CD4-positive, alpha-beta T cell treated with Interleukin-4 for 4 hours (primary cell): ENCODE measurements around the gene F8A3.
"Not testable (repeated sequence)": the region's sequence is repeated elsewhere in the genome, so short reads cannot be mapped to it uniquely, and the experiment has no call there.

Experiments
- DNase-seq: peaks from one replicate; pipeline ENCODE4 v3.0.0-alpha.2; 2020

The F8A3 gene

DNA sequence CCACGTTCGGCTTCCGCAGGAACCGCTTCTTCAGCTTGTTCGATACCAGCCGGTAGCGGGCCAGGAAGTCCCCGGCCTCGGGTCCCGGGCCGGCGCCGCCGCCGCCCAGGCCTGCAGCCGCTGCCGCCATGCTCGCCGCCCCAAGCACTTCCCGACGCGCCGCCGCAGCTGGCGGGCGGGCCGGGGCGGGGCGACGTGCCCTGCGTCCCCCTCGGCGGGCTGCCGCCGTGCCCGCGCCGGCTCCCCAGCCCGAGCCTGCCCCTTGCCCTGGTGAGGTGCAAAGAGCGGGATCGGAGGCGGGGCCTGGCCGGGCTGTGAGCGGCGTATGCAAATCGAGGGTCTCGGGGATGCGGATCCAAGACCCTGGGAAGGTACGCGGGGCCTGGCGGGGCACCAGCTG is at the start of gene F8A3:
F8A3 (minus strand) TSS at position 150 of the 400 bp plus-strand sequence; CDS start at position 130, 20 bp downstream.
- DNase-seq: not testable (repeated sequence)

DNA sequence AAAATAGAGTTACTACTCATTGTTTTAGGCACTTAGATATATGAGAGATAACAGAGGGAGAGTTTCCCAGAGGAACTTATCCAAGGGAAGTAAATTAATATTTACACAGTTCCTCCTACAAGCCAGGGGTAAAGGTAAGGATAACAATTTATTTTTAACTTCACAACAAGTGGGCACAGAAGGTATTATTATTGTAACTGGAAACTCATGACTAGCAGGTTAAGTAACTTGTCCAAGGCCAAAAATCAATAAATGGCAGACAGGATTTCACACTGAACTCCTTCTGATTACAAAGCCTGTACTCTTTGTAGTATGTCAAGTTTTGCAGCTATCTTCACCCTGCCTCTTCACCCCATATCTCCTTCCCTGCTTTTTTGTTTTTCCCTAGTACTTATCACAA is 46.9 kb upstream of the F8A3 start:
- no peak for DNase-seq

DNA sequence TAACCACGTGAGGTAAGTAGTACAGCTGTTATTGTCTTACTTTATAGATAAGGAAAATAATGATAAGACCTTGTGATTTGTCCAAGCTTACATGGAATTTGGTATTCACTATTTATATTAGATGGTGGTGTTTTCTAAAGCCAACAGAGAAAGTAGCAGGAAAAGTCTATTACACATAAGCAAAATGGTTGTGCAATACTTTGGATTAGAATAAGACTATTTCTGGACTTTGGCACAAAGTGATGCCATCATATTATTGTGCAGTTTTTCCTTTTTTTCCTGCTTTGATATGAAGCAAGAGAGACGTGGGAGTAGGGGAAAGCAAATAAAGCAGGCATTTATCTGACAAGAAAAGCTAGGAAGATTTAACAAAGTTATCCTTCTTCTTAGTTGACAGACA is 36.7 kb upstream of the F8A3 start:
- not testable (repeated sequence) for DNase-seq

DNA sequence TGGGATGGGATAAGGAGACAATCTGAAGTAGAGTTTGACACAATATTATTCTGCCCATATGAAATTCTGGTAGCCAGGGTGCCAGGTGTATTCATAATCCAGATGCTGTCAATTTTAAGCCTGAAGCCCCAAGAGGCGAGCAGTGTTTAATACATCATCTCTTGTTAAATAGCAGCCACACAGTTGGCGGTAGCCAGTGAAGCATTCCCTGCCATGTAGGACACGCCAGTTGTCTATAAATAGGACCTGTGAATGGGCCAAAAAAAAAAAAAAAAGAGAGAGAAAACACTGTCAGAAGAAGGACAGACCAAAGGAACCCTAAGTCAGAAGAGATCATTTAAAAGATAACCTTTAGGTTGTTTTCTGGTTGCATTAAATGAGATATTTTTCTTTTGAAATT is 33.0 kb upstream of the F8A3 start:
- DNase-seq: not testable (repeated sequence)

DNA sequence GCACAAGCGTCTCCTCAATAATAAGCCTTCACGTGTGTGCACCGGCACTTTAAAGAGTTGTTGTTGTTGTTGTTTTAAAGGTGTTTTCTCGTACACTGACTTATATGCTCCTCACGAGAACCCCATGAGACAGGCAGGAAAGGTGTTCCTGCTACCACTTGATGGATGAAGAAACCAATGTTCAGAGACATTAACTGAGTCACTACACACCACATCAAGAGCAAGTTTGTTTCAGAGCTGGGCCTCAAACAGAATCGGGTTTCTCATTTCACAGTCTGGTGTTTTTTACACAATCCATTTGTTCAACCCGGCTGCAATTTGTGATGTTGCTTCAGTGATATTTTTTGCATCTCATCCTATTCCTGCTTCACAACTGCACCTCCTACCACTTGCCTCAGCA is 18.7 kb upstream of the F8A3 start:
- not testable (repeated sequence) for DNase-seq

DNA sequence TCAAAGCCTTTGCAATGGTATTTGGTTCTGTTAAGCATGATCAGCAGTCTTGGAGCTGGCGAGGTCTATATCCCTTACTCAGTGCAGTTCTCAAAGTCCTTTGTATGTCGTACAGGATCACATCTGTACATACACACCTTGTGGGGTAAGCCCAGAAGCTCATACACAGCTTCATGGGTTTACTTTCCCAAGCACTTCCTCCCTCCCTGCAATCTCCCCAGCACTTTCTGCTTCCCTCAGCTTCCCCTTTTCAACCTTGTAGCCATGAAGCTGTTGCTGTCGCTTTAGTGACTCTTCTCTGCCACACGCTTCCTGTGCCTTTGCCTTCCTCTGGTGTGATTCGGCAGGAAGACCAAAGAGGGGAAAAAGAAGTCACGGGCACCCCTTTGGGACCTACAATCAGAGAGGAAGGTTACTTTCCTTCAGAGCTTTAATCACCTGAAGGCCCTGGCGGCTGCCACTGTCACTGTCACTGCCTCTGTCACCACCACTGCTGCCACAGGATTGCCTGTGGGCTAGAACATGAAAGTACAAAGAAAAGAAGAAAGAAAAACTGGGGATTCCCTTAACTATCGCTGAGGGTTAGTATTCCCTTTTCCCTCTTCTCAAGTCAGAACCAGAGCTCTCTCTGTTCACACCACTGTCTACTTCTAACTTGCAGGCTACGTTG is 8.0 kb upstream of the F8A3 start:
- not testable (repeated sequence) for DNase-seq

DNA sequence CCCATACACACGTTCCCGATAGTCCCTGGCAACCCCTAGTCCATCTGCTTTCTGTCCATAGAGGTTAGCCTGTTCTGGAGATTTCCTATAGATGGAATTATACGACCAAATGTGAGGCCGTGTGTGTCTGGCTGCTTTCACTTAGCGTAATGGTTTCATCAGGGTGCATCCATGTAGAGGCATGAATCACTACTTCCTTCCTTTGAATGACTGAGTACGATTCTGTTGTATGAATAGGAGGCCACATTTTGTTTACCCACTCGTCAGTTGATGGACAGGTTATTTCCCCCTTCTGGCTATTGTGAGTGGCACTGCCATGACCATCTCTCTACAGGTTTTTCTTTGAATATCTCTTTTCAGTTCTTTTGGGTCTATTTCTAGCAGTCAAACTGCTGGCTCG is 2.1 kb upstream of the F8A3 start:
- DNase-seq: not testable (repeated sequence)

DNA sequence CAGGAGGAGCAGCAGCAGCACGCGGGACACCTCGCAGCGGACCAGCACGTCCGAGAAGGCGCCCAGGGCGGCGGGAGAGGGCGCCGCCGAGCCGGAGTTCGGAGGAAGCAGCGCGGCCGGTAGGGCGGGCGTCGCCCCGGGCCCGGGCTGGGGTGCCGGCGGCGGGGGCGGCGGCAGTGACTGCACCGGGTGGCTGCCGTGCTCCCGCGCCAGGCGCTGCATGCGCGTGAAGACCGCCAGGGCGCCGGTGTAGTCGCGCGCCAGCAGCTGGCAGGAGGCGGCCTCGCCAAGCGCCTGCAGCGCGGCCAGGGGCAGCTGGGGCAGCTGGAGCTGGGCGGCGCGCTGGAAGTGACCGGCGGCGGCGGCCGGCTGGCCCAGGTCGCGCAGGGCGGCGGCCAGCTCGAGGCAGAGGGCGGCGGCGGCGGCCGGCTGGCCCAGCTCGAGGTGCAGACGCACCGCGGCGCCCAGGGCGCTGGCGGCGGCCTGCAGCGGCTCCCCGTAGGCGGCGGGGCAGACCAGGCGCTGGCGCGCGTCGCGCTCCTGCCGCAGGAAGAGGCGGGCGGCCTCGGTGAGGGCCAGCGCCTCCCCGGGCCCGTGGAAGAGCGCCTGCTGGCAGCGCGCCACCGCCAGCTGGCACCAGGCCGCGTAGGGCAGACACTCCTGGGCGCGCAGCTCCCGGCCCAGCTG is 516 bp downstream of the F8A3 start:
- DNase-seq: not testable (repeated sequence)

DNA sequence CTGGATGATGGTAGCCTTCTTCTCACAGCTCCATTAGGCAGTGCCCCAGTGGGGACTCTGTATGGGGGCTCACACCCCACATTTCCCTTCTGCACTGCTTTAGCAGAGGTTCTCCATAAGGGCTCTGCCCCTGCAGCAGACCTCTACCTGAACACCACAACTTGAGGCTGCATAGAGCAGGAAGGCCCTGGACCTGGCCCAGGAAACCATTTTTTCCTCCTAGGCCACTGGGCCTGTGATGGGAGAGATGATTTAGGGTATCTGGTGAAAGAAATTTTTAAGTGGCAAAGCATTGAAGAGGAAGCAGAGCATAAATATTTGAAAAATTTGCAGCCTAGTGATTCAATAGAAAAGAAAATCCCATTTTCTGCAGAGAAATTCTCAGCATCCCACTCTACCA is 17.3 kb downstream of the F8A3 start:
- no peak for DNase-seq

DNA sequence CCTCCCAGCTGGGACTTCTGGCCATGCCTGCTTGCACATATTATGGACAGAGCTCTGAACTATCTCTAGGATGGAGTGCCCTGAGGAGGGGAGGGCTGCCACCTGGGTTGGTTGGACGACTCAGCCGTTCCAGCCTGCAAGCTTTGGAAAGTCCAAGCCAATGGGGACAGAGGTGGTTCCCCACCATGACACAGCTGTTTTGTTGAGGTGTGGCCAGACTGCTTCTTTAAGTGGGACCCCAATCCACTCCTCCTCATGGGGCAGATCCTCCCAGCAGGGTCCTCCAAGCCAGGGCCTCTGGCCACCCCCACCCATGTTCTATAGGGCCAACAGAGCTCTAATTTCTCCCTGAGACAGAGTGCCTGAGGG is 22.7 kb downstream of the F8A3 start:
- no peak for DNase-seq

DNA sequence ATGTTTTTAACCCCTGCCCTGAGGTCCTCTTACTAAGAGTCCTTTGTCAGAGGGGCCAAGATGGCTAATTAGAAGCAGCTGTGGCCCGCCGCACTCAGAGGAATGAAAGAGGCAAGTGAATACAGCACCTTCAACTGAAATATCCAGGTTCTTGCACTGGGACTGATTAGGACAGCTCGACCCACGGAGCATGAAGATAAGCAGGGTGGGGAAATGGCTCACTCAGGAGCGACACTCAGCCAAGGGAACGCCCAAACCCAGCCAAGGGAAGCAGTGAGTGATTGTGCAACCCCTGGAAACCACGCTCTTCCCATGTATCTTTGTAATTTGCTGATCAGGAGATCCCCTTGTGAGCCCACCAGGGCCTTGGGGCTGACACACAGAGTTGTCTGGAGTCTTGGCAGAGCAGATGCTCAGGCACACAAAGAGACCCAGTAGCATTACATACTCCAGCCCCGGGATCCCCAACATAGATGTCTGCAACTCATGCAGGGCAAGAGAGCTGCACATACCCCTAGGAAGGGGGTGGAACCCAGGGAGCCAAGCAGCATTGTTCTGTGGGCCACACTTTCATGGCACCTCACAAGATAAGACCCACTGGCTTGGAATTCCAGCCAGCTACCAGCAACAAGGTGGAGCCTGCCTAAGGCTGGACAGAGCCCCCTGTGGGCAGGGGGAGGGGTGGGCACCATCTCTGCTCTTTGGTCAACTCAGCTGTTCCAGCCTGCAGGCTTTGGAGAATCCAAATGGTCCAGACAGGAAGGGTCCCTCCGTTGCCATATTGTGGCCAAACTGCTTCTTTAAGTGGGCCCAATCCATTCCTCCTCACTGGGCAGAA is 23.3 kb downstream of the F8A3 start:
- DNase-seq: no peak

DNA sequence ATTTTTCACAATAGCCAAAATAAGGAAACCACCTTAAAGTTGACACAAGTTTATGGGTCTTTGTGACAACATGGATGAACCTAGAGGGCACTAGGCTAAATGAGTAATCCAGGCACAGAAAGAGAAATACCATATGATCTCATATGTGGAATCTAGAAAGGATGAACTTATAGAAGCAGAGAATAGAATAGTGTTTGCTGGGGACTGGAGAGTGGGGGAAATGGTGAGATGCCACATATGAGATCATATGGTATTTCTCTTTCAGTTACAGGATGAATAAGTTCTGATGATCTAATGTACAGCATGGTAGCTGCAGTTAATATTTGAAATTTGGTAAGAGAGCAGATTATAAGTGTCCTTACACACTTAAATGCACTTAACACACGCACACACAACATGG is 40.7 kb downstream of the F8A3 start:
- DNase-seq: no peak
